HepG2 (cell line): Measurements from ENCODE around the gene HTR4. TPM values are rescaled to one million over a fixed set of nuclear protein-coding genes. Genes with fewer than 3 reads are reported as not detected.

Experiments
- ATAC-seq: fragments of 200-7000 bp; cut with Tn5 transposase; 3 replicates; pipeline ENCODE4 v1.9.1; 2020; ENCODE audit warnings: mild to moderate bottlenecking, moderate library complexity
- BruUV-seq: library from RNA; stranded (reverse); fragments of 400-500 nt; replicated peaks from 2 replicates; lab custom pipeline; 2021; lab: Mats Ljungman, UMichigan
- CTCF ChIA-PET: fragments of 300-600 bp; formaldehyde crosslinking; extraction: SDS; loops from one replicate; lab custom pipeline; 2021; ENCODE audit warnings: low total read pairs, inconsistent platforms, low intra/inter-chr PET ratio; lab: Yijun Ruan, JAX
- POLR2A ChIA-PET: fragments of 350-600 bp; sonication (Branson Sonifier 250); formaldehyde crosslinking; loops from one replicate; lab custom pipeline; 2020; ENCODE audit warnings: antibody characterized with exemption, inconsistent platforms; lab: Yijun Ruan, JAX
- DNase-seq: peaks from one replicate; pipeline ENCODE4 v3.0.0-alpha.2; 2015; ENCODE audit warnings: low spot score
- FAIRE-seq: peaks from 3 replicates; lab custom pipeline; 2011; peaks lifted over from hg19 to GRCh38; lab: Jason Lieb, UNC
- H2AFZ ChIP-seq: one replicate; pipeline ENCODE4 v1.6.1; 2011; ENCODE audit warnings: low read length, inconsistent platforms
- H3K27ac ChIP-seq: fragments of 300-600 bp; 3 replicates; pipeline ENCODE4 v1.8.0; 2011; ENCODE audit warnings: mixed run types, mild to moderate bottlenecking, mixed read lengths, low read length, inconsistent platforms; ENCODE audit not compliant: insufficient read depth; ENCODE audit errors: extremely low read length
- H3K27me3 ChIP-seq, 2 experiments: fragments of 200-600 bp in 1 of 2; 2 replicates in 1 of 2; 3 replicates in 1 of 2; pipeline versions ENCODE4 v1.6.0 to v1.8.0; 2011; ENCODE audit warnings: low read length in 2 of 2, mild to moderate bottlenecking in 2 of 2, moderate library complexity in 2 of 2, inconsistent platforms in 1 of 2; ENCODE audit not compliant: insufficient read depth in 2 of 2, control insufficient read depth in 1 of 2
- H3K36me3 ChIP-seq, 2 experiments: fragments of 200-600 bp in 1 of 2; replicated peaks in 1 of 2; 2 replicates in 1 of 2; 3 replicates in 1 of 2; pipeline versions ENCODE4 v1.5.1 to v1.8.0; 2011; ENCODE audit warnings: low read length in 2 of 2, inconsistent platforms in 1 of 2; ENCODE audit not compliant: insufficient read depth in 2 of 2, control insufficient read depth in 1 of 2
- H3K4me1 ChIP-seq: 2 replicates; pipeline ENCODE4 v1.5.1; 2012; ENCODE audit warnings: low read length, inconsistent platforms; ENCODE audit not compliant: insufficient read depth
- H3K4me2 ChIP-seq: 2 replicates; pipeline ENCODE4 v1.6.0; 2011; ENCODE audit warnings: low read depth, low read length, inconsistent platforms
- H3K4me3 ChIP-seq, 3 experiments: fragments of 200-600 bp in 1 of 3; sonication (generic), shearing (Covaris generic) in 1 of 3; replicated peaks in 1 of 3; 2 replicates each; pipeline ENCODE4 v1.5.1; 2011 to 2016; ENCODE audit warnings: low read length in 3 of 3, inconsistent platforms in 2 of 3, low read depth in 2 of 3, mild to moderate bottlenecking in 2 of 3, control low read depth in 1 of 3, mixed read lengths in 1 of 3; ENCODE audit not compliant: insufficient read depth in 1 of 3
- H3K79me2 ChIP-seq: one replicate; pipeline ENCODE4 v1.6.1; 2011; ENCODE audit warnings: low read length, inconsistent platforms; ENCODE audit not compliant: insufficient read depth
- H3K9ac ChIP-seq: 2 replicates; pipeline ENCODE4 v1.6.0; 2011; ENCODE audit warnings: mild to moderate bottlenecking, low read depth, low read length, inconsistent platforms; ENCODE audit not compliant: insufficient read depth
- H3K9me3 ChIP-seq: 2 replicates; pipeline ENCODE4 v1.5.1; 2012; ENCODE audit warnings: mild to moderate bottlenecking, low read length
- H4K20me1 ChIP-seq: 2 replicates; pipeline ENCODE4 v1.6.0; 2011; ENCODE audit warnings: inconsistent platforms, mild to moderate bottlenecking, low read length, moderate library complexity; ENCODE audit not compliant: insufficient read depth
- ATF7-NPFF ChIP-seq: sonication (generic); formaldehyde crosslinking; IDR thresholded peaks from 2 replicates; pipeline ENCODE4 v1.8.1; 2023; ENCODE audit warnings: mild to moderate bottlenecking, low read depth, missing genetic modification reagents, moderate library complexity
- CBX2 ChIP-seq, 2 experiments: fragments of 200-600 bp in 1 of 2; sonication (generic); formaldehyde crosslinking in 1 of 2; IDR thresholded peaks; 2 replicates each; pipeline versions ENCODE4 v1.7.0 to v1.8.1; 2018 to 2022; ENCODE audit warnings: low read depth in 2 of 2, low read length in 1 of 2, mild to moderate bottlenecking in 1 of 2, missing genetic modification reagents in 1 of 2
- MAFG ChIP-seq: sonication (generic); formaldehyde crosslinking; IDR thresholded peaks from 2 replicates; pipeline ENCODE4 v1.5.1; 2020; ENCODE audit warnings: mild to moderate bottlenecking, missing genetic modification reagents
- MIER2 ChIP-seq: IDR thresholded peaks from 2 replicates; pipeline ENCODE4 v1.6.1; 2016; ENCODE audit warnings: missing biosample characterization, missing genetic modification reagents
- NFYC ChIP-seq: IDR thresholded peaks from 2 replicates; pipeline ENCODE4 v1.6.1; 2016; ENCODE audit warnings: missing genetic modification reagents, missing compliant biosample characterization
- NR3C1 ChIP-seq: sonication (generic); formaldehyde crosslinking; IDR thresholded peaks from 2 replicates; pipeline ENCODE4 v1.4.0; 2020; ENCODE audit warnings: missing genetic modification reagents
- U2AF1 ChIP-seq: fragments of 200-400 bp; formaldehyde crosslinking; optimal IDR thresholded peaks from 2 replicates; pipeline ENCODE3; 2017; ENCODE audit warnings: mild to moderate bottlenecking, low read depth, low read length
- ZBTB1 ChIP-seq: sonication (generic); formaldehyde crosslinking; IDR thresholded peaks from 2 replicates; pipeline ENCODE4 v1.4.0; 2020; ENCODE audit warnings: missing genetic modification reagents, borderline replicate concordance
- ZFP1 ChIP-seq: IDR thresholded peaks from 2 replicates; pipeline ENCODE4 v1.6.1; 2016
- ZNF230 ChIP-seq: sonication (generic); formaldehyde crosslinking; IDR thresholded peaks from 2 replicates; pipeline ENCODE4 v1.4.0; 2020; ENCODE audit warnings: mild to moderate bottlenecking, missing genetic modification reagents
- ZNF558 ChIP-seq: sonication (generic); formaldehyde crosslinking; IDR thresholded peaks from 2 replicates; pipeline ENCODE4 v1.9.0; 2022; ENCODE audit warnings: mild to moderate bottlenecking, missing genetic modification reagents, borderline replicate concordance
- ZNF724P ChIP-seq: sonication (generic); formaldehyde crosslinking; IDR thresholded peaks from 2 replicates; pipeline ENCODE4 v1.8.0; 2022; ENCODE audit warnings: missing genetic modification reagents, borderline replicate concordance
- ZSCAN31 ChIP-seq: sonication (generic); formaldehyde crosslinking; IDR thresholded peaks from 2 replicates; pipeline ENCODE4 v1.5.0; 2020; ENCODE audit warnings: low read depth, mild to moderate bottlenecking, missing genetic modification reagents
- WGBS: methylation state at CpG from one replicate; pipeline ENCODE4 v1.1.6; 2017; ENCODE audit warnings: low lambda C conversion rate; 5-methylcytosine and 5-hydroxymethylcytosine counted together
- in situ Hi-C: cut with HindIII; loops from 2 replicates; pipeline ENCODE4 v1.10.0; 2017; ENCODE audit warnings: low pct_unique_long_range_greater_than_20kb; ENCODE audit not compliant: extremely low pct_ligation_motif_present
- intact Hi-C: fragments of 100-400 bp; cut with micrococcal nuclease; formaldehyde crosslinking; loops from one replicate; pipeline ENCODE4 v1.10.0; 2022; ENCODE audit not compliant: unreplicated experiment
- polyA plus RNA-seq, 8 experiments: library from polyadenylated mRNA; depleted of rRNA in 3 of 8; stranded (reverse) in 7 of 8; unstranded in 1 of 8; fragments of >200 nt; fragmentation: Illumina TruSeq in 4 of 8; extraction: Trizol in 4 of 8; gene quantifications; 2 replicates each; pipeline versions ENCODE4 v1.2.1 to v1.2.3, GENCODE V29; 2011 to 2016; ENCODE audit warnings: low read depth in 4 of 8, missing spikeins in 1 of 8, mixed read lengths in 1 of 8; ENCODE audit not compliant: insufficient read depth in 1 of 8
- total RNA-seq, 5 experiments: library from RNA; depleted of rRNA; stranded (reverse); fragments of >200 nt; fragmentation: Illumina TruSeq; extraction: Trizol; gene quantifications; 2 replicates each; pipeline ENCODE4 v1.2.3, GENCODE V29; 2016; ENCODE audit warnings: low read depth in 1 of 5
- TF ChIP-seq, protein P1 (sequence below): sonication (generic); formaldehyde crosslinking; IDR thresholded peaks from 2 replicates; pipeline ENCODE4 v1.4.0; 2020; ENCODE audit warnings: mild to moderate bottlenecking, missing genetic modification reagents
- TF ChIP-seq, protein P2 (sequence below): sonication (generic); formaldehyde crosslinking; IDR thresholded peaks from 2 replicates; pipeline ENCODE4 v1.8.1; 2023; ENCODE audit warnings: mild to moderate bottlenecking, missing genetic modification reagents

HTR4 gene
- total and polyA plus RNA-seq, 2 of the 13 experiments (the other 11 are each of a cell fraction or from before 2014, with no cell fraction given): not detected

DNA sequence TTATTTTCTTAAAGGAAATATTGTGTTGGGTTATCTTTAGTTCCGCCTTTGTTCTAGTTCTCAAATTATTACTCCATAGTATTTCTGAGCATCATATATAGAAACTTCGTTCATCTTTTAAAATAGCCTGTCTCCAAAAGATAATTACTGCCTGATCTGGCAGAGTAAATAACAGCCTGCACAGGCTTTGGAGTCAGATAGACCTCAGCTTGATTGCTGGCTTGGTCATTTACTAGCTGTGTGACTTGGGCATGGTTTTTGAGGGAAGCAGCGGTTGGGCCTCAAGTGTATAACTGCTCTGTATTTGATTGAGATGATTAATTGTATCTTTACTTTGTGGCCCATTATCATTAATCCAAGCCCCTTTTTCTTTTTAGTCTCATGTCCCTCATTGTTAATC, 220.5 kb downstream of the HTR4 start:
- Histone ChIP-seq H3K79me2 (no peaks in the 10 kb centered on the region), H3K27me3 (no peaks in the 10 kb centered on the region), H2AFZ (no peak overlapping the region), H3K4me2 (no peak overlapping the region), H3K4me3 (no peak overlapping the region), H3K27ac (no peak overlapping the region), H4K20me1 (no peaks in the 10 kb centered on the region), H3K36me3 (peaks cover 3 to 28% of the 10 kb centered on the region in 2 experiments), H3K4me1 (no peaks in the 10 kb centered on the region), H3K9ac (no peak overlapping the region), H3K9me3 (no peaks in the 10 kb centered on the region)
- FAIRE-seq: no peak
- ATAC-seq: no peak
- in situ Hi-C loops: no loop called here
- WGBS: 95% methylated on average over 3 of the region's 3 CpGs
- intact Hi-C loops: no loop called here
- POLR2A ChIA-PET: no interaction called here
- TF ChIP-seq ZBTB1 (no peak), ZFP1 (CRISPR knock-in tag) (no peak), ATF7-NPFF (no peak), CBX2 (IDR thresholded peaks at IDR 0.05; ENCODE audit: low read depth, low read length) (no peak), CBX2 (CRISPR knock-in tag; IDR thresholded peaks at IDR 0.05; ENCODE audit: low read depth) (no peak), MIER2 (CRISPR knock-in tag) (no peak), U2AF1 (no peak), ZNF230 (CRISPR knock-in tag) (no peak), ZNF558 (CRISPR knock-in tag) (no peak), ZSCAN31 (CRISPR knock-in tag) (no peak), NR3C1 (CRISPR knock-in tag) (no peak), NFYC (no peak), ZNF724P (CRISPR knock-in tag) (no peak), MAFG (no peak)
- TF ChIP-seq, protein P1, sequence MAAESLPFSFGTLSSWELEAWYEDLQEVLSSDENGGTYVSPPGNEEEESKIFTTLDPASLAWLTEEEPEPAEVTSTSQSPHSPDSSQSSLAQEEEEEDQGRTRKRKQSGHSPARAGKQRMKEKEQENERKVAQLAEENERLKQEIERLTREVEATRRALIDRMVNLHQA (CRISPR knock-in tag): no peak
- TF ChIP-seq, protein P2, sequence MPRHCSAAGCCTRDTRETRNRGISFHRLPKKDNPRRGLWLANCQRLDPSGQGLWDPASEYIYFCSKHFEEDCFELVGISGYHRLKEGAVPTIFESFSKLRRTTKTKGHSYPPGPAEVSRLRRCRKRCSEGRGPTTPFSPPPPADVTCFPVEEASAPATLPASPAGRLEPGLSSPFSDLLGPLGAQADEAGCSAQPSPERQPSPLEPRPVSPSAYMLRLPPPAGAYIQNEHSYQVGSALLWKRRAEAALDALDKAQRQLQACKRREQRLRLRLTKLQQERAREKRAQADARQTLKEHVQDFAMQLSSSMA (CRISPR knock-in tag): no peak
- no TSS peak for BruUV-seq
- CTCF ChIA-PET: no interaction called here
- DNase-seq: no peak

Other genes with a start within 250 kb of the HTR4 start
- gene ADRB2, start 172.1 kb upstream of the HTR4 start, total RNA-seq (2016; rRNA removed; fragmentation: Illumina TruSeq; extraction: Trizol): not detected in 2 replicates
- gene ADRB2, start 172.1 kb upstream of the HTR4 start, polyA plus RNA-seq (2011; rRNA removed): 0.01 TPM in 1 of 2 replicates, not detected in the other